ENCODE measurements around the gene UBE2D2. TPM values are rescaled to one million over a fixed set of nuclear protein-coding genes. Genes with fewer than 3 reads are reported as not detected.

Gene UBE2D2
- total RNA-seq, 3 donors from 2014 or later: 197 to 223 (median 214) TPM

DNA sequence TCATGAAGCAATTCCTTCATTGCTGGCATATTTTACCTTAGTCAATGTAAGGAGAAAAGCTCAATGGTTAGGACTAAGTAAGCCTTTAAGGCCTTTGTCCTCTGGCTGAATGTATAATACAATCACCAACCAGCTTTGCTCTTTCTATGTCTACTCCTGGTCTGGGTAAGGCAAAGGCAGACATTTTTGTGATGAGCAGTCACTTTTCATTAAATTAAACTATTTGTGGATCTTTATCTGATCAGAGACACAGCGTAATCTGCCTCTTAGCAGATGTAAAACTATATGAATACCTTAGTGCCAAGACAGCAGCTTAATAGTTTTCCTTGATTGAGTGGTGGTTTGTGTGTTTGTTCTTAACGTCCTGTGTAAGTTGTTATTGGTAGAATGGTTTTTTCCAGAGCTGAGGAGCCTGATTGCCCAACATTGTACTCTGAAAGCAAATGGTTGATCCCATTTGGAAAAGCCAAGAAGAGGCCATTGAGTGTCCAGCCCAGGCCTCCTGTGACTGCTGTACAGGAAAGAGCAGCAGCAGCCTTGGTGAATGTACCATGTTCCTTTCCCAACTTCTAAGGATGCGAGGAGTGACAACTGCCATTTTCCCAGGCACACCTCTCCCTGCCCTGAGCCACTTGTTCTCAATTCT lies 70.5 kb downstream of the UBE2D2 start:
- Mint-ChIP-seq H3K4me1 (ENCODE audit: low read depth) (peaks cover 31% of the 10 kb centered on the region), H3K36me3 (ENCODE audit: insufficient read depth) (peaks cover 20% of the 10 kb centered on the region), H3K27me3 (ENCODE audit: low read depth) (no peaks in the 10 kb centered on the region), H3K9me3 (no peaks in the 10 kb centered on the region), H3K4me3 (no peak overlapping the region)
- DNase-seq: no peak
- ATAC-seq: no peak

DNA sequence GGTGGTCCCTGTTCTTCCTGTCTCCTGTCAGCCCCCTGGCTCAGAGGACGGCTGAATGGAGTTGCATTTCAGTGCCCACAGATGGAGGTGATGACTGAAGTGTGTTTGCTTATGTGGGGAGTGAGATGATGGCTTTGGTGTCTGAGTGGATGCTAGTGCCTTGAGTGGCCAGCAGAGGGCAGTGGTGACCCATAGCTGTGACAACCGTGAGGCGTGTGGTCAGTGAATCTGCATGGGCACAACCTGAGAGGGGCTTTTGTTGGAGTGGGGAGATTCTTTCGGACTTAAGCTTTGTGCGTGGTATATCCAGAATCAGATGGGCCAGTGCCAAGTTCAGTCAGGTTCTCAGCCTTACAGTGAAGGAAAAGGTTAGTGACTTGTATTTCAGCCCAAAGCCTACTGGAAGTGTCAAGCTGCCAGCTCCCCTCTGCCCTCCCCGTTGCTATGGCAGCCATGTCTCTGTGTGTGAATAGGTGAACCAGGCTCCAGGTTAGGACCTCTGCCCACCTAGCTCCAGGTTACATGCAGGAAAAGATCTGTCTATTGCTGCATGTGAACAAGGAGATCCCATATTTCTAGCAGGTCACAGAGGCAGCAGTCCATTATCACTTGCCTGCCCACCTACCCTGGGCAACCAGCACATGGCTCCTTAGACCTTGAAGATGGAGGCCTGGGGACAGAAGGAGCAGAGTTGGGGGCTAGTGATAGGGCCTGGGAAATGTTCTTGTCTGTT lies 72.3 kb downstream of the UBE2D2 start:
- DNase-seq (peak; percentile 61), ATAC-seq (peak in 1 of 2 donors; percentile 24)
- no peaks in the 10 kb centered on the region for H3K9me3 Mint-ChIP-seq
- H3K36me3 Mint-ChIP-seq (ENCODE audit: insufficient read depth): peaks cover 7% of the 10 kb centered on the region
- H3K4me3 Mint-ChIP-seq: no peak overlapping the region
- H3K4me1 Mint-ChIP-seq (ENCODE audit: low read depth): peaks cover 31% of the 10 kb centered on the region
- no peaks in the 10 kb centered on the region for H3K27me3 Mint-ChIP-seq (ENCODE audit: low read depth)

DNA sequence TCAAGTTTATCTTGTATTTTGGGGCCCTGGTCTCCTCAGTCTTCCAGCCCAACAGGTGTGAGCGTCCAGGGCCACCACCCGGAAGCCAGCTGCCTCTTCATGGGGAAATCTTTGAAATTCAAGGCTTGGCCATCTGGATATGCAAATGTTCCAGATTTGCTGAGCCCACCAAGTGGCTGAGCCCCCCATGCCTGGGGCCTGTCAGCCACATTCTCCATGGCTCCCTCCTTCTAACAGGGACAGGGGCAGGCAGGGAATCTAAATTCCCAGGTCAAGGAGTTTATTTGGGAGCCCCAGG lies 72.8 kb downstream of the UBE2D2 start:
- no peak for DNase-seq
- Mint-ChIP-seq H3K4me1 (ENCODE audit: low read depth) (peaks cover 31% of the 10 kb centered on the region), H3K4me3 (no peak overlapping the region), H3K27me3 (ENCODE audit: low read depth) (no peaks in the 10 kb centered on the region), H3K9me3 (no peaks in the 10 kb centered on the region), H3K36me3 (ENCODE audit: insufficient read depth) (peaks cover 5% of the 10 kb centered on the region)
- ATAC-seq: no peak

DNA sequence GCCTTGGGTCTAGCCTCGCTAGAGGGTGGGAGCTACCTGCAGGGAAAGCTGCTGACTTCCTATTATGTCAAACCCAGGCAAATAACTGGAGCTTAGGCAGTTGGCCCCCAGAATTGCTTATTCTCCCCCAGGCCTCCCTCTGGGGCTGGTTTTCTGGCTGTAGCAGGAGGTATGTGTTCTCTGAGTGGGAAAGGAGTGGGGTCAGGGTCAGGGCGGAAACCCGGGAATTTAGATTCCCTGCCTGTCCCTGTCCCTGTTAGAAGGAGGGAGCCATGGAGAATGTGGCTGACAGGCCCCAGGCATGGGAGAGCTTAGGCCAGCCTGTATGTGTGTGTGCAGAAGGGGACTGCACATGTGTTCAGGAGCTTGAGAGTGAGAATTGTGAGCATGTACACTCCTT lies 73.4 kb downstream of the UBE2D2 start:
- no peak overlapping the region for H3K4me3 Mint-ChIP-seq

DNA sequence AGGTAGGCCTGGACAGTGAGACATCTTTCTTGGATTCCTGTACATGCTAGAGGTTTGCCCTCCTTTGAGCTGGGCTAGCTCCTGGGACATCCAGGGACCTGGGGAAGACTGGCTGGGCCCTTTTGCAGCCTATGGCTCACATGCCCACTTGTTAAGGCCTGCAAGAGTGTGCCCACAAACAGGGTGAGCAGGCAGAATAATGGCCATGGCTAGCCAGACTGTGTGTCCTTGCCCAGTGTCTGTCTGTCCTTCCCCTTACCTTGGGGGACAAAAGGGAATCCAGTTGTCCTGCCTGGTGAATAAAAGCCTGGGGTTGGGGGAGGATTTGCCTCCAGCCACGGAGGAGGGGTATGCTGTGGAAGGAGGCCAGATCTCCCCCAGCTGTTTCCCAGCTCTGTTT lies 74.1 kb downstream of the UBE2D2 start:
- Mint-ChIP-seq H3K9me3 (no peaks in the 10 kb centered on the region), H3K4me1 (ENCODE audit: low read depth) (peaks cover 35% of the 10 kb centered on the region), H3K27me3 (ENCODE audit: low read depth) (no peaks in the 10 kb centered on the region), H3K4me3 (no peak overlapping the region), H3K36me3 (ENCODE audit: insufficient read depth) (peaks cover 1% of the 10 kb centered on the region)
- DNase-seq (no peak), ATAC-seq (no peak)

More for the DNA sequence above, 73.4 kb downstream of the UBE2D2 start:
- ATAC-seq (no peak), DNase-seq (no peak)
- Mint-ChIP-seq H3K36me3 (ENCODE audit: insufficient read depth) (peaks cover 2% of the 10 kb centered on the region), H3K4me1 (ENCODE audit: low read depth) (peaks cover 33% of the 10 kb centered on the region), H3K27me3 (ENCODE audit: low read depth) (no peaks in the 10 kb centered on the region), H3K9me3 (no peaks in the 10 kb centered on the region)

DNA sequence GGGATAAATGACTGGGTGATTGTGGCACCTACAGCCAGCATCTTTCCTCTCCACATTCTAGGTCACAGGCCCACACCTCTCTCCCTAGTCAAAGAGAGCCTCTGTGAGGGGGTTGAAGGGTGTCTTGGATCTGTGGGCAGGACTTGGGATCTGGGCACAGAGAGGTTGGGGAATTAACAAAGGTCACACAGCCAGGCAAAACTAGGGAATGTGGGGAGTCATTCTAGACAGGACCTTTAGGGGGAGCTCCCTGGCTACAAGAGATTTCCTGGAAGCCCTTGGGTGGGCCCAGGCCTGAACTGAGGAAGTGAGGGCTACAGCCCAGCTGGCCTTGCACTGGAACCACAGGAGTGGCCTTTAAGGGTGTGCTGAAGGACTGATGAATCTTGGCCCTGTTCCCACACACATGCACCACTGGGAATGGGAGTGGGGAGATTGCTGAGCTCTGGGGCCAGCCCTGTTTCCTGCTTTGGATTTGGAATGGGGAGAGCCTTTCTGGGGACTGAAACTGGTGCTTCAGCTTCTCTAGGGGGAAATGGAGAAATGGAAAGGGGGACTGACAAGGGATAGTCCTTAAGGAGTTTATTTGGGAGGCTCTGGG lies 74.6 kb downstream of the UBE2D2 start:
- no peak for ATAC-seq
- H3K4me1 Mint-ChIP-seq (ENCODE audit: low read depth): peaks cover 35% of the 10 kb centered on the region
- H3K36me3 Mint-ChIP-seq (ENCODE audit: insufficient read depth): no peaks in the 10 kb centered on the region

DNA sequence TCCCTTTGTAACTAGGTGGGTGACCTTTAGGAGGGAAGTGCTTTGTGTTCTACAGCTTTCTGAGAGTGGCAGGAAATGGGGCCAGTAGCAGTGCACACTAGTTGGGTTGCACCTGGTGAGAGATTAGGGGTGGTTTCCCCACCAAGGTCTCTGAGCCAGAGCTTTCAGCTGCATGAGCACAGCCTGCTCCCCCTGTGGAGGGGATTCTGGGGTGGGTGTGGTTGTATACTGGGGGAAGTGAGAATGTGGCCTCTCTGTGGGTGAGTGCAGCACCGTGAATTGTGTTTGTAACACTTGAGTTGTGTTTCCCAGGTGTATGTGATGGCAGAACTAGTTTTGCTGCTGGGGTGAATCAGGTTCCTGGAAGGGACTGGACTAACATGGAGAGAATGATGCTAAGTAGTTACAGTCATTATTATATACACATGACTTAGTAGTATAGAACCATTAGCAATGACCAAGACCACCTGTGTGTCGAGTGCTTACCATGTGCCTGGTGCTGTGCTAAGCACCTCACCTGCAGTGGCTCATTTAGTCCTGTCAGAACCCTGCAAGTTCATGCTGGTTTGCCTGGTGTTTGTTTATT lies 75.2 kb downstream of the UBE2D2 start:
- peaks cover 35% of the 10 kb centered on the region for H3K4me1 Mint-ChIP-seq (ENCODE audit: low read depth)
- no peaks in the 10 kb centered on the region for H3K27me3 Mint-ChIP-seq (ENCODE audit: low read depth)
- no peaks in the 10 kb centered on the region for H3K36me3 Mint-ChIP-seq (ENCODE audit: insufficient read depth)
- no peaks in the 10 kb centered on the region for H3K9me3 Mint-ChIP-seq
- peak overlapping the region; percentile 57 for H3K4me3 Mint-ChIP-seq
- peak; percentile 57 to 64 for ATAC-seq
- peak; percentile 41 for DNase-seq

More for the DNA sequence above, 74.6 kb downstream of the UBE2D2 start:
- Mint-ChIP-seq H3K9me3 (no peaks in the 10 kb centered on the region), H3K27me3 (ENCODE audit: low read depth) (no peaks in the 10 kb centered on the region), H3K4me3 (peak overlapping the region; percentile 57)
- no peak for DNase-seq

DNA sequence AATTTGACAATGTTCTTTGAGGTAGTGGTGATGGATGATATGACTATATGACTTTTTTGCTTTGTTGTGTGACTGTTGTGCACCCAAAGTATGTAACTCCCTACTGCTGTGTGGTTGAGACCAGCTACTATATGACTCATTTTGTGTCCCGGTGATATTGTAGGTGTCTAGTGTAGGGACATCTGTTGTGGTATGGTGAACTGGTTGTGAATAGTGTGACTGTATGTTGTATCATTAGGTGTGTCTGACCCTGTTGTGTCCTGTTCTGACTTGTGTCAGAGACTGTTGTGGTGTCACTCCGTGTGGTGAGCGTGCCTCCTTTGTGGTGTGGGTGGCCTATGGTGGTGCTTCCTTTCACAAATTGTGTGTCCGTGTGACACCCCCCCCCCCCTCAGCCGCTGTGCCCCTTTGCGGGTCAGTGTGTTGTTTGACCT lies 75.9 kb downstream of the UBE2D2 start:
- no peaks in the 10 kb centered on the region for H3K27me3 Mint-ChIP-seq (ENCODE audit: low read depth)
- ATAC-seq (peak; percentile 72 to 75), DNase-seq (no peak)
- no peaks in the 10 kb centered on the region for H3K36me3 Mint-ChIP-seq (ENCODE audit: insufficient read depth)
- no peaks in the 10 kb centered on the region for H3K9me3 Mint-ChIP-seq
- peaks cover 35% of the 10 kb centered on the region for H3K4me1 Mint-ChIP-seq (ENCODE audit: low read depth)
- peak overlapping the region; percentile 57 for H3K4me3 Mint-ChIP-seq

DNA sequence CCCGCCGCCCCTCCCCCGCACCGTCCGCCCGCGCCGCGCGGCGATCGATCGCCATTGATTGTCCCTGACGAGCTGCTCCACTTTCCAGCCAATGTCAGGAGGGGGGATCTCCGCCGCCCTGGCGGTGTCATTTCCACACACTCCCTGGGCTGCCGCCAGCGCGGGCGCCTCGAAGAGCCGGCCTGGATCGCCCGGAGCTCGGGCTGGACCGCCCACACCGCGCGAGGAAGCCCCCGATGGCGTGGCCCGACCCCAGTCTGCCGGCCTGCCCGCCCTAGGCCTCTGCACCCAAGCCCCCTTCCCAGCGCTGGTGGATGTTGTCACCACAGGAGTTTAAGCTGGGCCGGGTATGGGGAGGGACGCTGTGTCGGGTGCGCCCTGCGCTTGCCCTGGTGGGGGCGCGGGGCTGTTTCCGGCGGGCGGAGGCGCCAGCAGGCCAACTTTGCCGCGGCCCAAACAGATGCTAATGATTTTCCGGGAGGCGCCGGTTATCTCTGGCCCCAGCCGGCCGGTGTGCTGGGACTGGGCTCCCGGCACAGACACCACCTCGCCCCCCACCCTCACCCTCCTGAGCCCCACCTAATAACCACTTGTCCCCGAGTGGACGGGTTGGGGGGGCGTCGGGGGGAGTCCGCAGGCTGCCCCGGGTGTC lies 76.4 kb downstream of the UBE2D2 start:
- H3K4me1 Mint-ChIP-seq (ENCODE audit: low read depth): peaks cover 35% of the 10 kb centered on the region
- no peaks in the 10 kb centered on the region for H3K27me3 Mint-ChIP-seq (ENCODE audit: low read depth)
- peak overlapping the region; percentile 51 for H3K4me3 Mint-ChIP-seq
- no peaks in the 10 kb centered on the region for H3K9me3 Mint-ChIP-seq
- no peaks in the 10 kb centered on the region for H3K36me3 Mint-ChIP-seq (ENCODE audit: insufficient read depth)
- ATAC-seq (peak; percentile 42 to 45), DNase-seq (peak; percentile 38)

DNA sequence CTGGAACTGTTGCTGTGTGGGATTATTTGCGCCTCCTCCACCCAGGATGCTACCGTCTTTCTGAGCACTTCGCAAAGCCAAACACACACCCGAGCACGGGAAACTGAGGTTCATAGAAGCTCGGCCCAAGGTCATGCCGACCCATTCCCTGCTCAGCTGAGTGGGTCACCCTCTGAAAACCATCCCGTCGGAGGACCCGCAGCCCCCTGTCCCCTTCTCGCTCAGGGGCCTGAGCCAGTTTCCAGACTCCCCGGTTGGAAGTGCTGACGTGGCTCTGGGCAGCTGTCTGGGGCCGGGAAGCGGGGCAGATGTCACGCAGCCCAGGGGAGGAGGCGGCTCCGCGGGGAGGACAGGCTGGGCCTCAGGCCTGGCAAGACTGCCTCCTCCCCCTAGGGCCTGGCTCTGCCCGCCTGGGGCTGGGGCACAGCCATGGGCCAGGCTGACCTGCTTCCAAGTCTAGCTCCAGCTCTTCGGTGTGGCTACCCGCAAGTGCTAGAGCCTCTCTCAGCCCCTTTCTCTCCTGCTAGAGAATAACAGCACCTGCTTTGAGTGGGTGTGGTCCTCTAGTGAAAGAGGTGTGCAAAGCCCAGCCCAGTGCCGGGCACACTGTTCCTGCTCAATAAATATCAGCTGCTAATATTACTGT lies 77.1 kb downstream of the UBE2D2 start:
- H3K27me3 Mint-ChIP-seq (ENCODE audit: low read depth): no peaks in the 10 kb centered on the region
- ATAC-seq: no peak
- H3K9me3 Mint-ChIP-seq: no peaks in the 10 kb centered on the region
- peak overlapping the region; percentile 51 for H3K4me3 Mint-ChIP-seq
- no peaks in the 10 kb centered on the region for H3K36me3 Mint-ChIP-seq (ENCODE audit: insufficient read depth)
- H3K4me1 Mint-ChIP-seq (ENCODE audit: low read depth): peaks cover 34% of the 10 kb centered on the region
- DNase-seq: no peak

DNA sequence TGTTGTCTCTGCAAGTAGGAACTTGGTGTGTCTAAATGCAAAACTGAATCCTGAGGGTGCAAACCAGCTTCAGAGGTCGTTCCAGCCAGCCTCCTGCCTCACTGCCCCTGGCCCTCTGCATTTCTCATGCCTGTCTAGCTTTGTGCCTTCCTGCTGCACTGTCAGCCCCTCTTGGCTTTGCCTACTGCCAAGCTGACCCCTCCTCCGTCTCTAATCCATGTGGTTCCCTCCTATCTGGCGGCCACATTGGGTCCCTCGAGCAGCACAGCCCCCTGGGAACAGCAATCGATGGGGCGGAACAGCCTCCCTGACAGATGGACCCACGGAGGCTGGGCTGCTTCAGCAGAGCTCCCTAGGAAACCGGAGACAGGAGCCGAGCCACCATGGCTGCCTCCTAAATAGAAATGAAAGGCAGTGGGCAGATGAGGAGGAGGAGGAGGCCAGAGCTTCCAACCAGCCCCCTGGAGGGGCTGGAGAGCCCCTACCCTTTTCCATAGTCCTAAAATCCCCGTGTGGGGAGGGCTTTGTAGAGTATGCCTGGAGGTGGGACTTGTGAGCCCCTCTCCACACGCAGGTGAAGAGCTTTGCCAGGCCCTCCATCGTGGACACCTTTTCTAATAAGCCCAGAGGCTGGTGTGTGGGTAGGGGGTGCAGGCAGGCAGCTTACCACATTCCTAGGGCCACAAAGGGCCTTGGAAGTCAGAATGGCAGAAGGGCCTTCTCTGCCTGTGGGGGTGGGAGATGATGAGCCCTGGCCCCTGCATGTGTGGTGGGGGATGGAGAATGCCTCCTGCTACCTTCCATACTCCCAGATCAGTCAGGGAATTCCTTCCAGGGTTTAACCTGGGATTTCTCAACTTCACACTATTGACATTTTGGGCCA lies 77.8 kb downstream of the UBE2D2 start:
- no peak overlapping the region for H3K4me3 Mint-ChIP-seq
- peaks cover 32% of the 10 kb centered on the region for H3K4me1 Mint-ChIP-seq (ENCODE audit: low read depth)
- no peaks in the 10 kb centered on the region for H3K36me3 Mint-ChIP-seq (ENCODE audit: insufficient read depth)
- DNase-seq (no peak), ATAC-seq (no peak)
- no peaks in the 10 kb centered on the region for H3K27me3 Mint-ChIP-seq (ENCODE audit: low read depth)
- no peaks in the 10 kb centered on the region for H3K9me3 Mint-ChIP-seq

DNA sequence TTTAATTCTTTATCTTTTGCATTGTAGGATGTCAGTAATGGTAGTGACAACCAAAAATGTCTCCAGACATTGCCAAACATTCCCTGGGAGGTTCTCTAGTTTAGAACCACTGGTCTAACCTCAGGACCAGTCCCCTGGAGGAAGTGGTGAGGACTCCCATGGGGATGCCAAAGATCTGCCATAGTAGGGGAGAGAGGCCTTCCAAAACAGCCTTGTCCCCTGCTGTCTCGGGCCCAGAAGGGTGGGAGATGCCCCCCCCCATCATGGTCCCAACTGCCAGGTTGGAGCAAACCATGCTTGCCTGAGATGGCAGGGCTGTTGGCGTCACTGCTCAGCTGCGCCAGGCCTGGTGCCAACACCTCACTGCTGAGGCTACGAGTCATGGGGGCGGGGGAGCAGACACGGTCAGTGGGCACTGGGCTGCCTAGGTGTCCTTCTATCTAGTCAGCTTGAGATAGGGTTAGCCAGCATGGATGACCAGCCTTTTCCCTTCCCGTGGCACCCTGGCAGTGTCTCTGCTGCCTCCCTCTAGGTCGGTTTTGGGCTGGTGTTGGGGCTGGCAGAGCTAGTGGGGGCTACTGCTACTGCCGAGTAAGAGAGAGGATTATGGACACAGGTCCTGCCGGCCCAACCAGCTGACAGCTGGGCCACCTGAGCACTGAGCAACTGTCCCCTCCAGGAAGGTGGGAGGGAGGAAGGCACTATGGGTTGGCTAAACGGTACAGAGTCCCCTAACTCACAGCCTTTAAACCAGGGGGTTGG lies 78.7 kb downstream of the UBE2D2 start:
- H3K4me1 Mint-ChIP-seq (ENCODE audit: low read depth): peaks cover 27% of the 10 kb centered on the region
- no peak overlapping the region for H3K4me3 Mint-ChIP-seq
- ATAC-seq (no peak), DNase-seq (no peak)
- H3K36me3 Mint-ChIP-seq (ENCODE audit: insufficient read depth): no peaks in the 10 kb centered on the region
- no peaks in the 10 kb centered on the region for H3K9me3 Mint-ChIP-seq
- H3K27me3 Mint-ChIP-seq (ENCODE audit: low read depth): no peaks in the 10 kb centered on the region
